HG03432 (cell line): ENCODE measurements around the gene LTBP3.
A peak's percentile ranks its signal among the peaks of the same experiment; 100 is the strongest.

Source experiments
- ATAC-seq: cut with Tn5 transposase; IDR thresholded peaks from one replicate; pipeline ENCODE4 v1.9.1; 2021; ENCODE audit warnings: mild to moderate bottlenecking, moderate library complexity; ENCODE audit not compliant: unreplicated experiment

LTBP3 gene

GRCh38 chr11:65586247-65586630 lies 28.1 kb upstream of the LTBP3 start:
- ATAC-seq = no peak

DNA sequence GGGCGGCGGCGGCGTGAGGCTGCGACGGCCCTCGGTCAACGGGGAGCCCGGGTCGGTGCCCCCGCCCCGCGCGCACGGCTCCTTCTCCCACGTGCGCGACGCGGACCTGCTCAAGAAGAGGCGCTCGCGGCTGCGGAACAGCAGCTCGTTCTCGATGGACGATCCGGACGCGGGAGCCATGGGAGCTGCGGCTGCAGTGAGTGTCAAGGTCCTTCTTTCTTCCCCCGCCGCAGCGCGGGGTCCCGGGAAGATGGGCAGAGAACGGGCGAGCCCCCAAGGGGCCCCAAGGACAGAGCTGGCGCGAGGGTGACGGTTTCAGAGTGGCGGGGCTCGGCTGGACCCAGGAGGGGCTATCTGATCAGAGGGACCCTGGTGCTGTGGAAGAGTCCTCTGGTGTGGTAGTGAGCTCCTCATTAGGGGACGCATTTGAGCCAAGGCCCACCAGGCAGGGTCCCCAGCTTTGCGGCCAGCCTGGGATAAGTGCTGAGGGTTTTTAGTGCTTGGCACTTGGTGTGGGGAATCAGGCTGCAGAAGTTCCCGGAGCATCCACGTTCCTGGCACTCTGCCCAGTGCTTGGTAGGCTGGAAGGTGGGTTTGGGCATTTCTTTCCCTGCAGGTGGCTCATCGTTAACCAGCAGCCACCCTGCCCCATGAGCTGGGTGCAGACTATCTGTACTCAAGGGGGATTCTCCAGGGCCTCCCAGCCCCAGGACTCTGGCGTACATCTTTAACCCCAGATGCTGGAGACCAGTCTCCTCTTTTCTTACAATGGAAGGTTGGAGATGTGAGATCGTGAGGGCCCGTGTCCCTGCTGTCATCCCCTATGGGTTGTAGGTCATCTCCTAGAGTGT lies 27.5 kb upstream of the LTBP3 start:
- ATAC-seq = no peak

DNA sequence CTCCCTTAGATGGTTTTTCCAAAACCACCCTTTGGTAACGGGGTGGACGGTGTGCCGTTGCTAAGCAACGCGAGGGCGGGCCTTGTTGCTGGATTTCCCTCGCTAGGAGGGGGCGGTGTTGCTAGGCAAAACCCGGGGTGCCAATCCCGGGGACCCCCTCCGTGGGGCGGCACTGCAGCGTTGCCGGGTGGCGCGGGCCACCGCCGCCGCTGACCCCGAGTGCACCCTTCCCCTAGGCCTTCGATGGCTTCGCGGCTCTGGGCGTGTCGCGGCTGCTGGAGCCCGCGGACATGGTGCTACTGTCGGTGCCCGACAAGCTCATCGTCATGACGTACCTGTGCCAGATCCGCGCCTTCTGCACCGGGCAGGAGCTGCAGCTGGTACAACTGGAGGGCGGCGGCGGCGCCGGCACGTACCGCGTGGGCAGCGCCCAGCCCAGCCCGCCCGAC lies 26.6 kb upstream of the LTBP3 start:
- no peak for ATAC-seq

GRCh38 chr11:65584106-65584505 lies 25.9 kb upstream of the LTBP3 start:
- ATAC-seq = no peak

DNA sequence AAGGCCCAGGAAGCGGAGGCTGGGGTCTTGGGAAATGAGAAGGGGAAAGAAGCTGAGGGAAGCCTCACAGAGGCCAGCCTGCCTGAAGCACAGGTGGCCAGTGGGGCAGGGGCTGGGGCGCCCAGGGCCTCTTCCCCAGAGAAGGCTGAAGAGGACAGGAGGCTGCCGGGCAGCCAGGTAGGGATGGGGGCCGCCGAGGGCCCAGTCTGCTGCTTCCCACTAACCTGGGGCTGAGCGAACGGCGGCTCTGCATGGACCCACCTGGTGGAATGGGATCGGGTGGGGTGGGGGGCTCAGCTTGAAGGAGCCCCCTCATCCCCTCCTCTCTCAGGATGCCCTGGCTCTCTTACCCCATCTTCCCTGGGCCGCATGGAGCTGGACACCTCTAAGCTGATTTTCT lies 25.4 kb upstream of the LTBP3 start:
- no peak for ATAC-seq

DNA sequence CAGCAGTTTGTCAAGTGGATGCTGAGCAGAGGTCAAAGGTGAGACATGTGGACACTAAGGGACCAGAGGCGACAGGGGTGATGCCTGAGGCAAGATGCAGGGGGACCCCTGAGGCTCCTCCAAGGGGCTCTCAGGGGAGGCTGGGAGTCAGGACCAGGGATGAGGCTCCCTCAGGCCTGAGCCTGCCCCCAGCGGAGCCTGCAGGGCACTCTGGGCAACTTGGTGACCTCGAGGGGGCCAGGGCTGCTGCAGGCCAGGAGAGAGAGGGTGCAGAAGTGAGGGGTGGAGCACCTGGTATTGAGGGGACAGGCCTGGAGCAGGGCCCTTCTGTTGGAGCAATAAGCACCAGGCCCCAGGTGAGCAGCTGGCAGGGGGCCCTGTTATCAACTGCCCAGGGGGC lies 23.8 kb upstream of the LTBP3 start:
- no peak for ATAC-seq

DNA sequence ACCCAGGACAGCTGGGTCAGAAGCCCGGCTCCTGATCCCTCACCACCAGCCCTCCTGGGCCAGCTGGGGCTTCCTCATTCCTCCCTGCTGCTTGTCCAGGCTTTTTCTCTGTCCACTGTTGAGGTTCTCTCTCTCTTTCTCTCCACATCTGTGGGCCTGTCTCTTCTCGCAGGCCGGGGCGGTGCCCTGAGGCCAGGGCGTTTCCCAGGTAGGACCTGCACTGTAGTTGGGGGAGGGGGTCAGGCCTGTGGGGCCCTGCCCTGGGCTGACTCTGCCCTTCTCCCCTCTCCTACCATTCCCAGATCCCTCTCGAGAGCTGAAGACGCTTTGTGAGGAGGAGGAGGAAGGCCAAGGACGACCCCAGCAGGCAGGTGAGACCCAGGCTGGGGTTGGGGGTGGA lies 22.6 kb upstream of the LTBP3 start:
- no peak for ATAC-seq

DNA sequence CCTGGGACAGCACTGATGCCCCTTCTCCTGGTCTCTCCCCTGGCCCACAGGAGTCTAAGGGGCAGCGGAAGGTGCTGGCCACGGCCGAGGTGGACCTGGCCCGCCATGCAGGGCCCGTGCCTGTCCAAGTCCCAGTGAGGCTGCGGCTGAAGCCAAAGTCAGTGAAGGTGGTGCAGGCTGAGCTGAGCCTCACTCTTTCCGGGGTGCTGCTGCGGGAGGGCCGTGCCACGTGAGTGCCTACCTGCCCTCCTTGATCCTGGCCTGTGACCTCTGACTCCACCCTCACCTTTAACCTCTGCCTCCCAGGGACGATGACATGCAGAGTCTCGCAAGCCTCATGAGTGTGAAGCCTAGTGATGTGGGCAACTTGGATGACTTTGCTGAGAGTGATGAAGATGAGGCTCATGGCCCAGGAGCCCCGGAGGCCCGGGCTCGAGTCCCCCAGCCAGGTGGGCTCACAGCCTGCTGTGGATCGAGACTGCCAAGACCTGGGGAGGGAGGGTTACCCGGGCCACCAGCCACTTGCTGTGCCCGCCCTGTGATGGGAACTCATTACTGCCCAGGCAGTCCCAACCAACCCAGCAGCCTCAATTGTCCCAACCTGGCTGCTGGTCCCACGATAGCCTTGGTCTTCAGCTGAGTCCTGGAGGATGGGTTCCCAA lies 22.0 kb upstream of the LTBP3 start:
- no peak for ATAC-seq

- no peak for ATAC-seq
These were observed 21.1 kb upstream of the LTBP3 start for GRCh38 chr11:65579291-65579690.

- no peak for ATAC-seq
These were observed 20.5 kb upstream of the LTBP3 start for GRCh38 chr11:65578667-65579066.

DNA sequence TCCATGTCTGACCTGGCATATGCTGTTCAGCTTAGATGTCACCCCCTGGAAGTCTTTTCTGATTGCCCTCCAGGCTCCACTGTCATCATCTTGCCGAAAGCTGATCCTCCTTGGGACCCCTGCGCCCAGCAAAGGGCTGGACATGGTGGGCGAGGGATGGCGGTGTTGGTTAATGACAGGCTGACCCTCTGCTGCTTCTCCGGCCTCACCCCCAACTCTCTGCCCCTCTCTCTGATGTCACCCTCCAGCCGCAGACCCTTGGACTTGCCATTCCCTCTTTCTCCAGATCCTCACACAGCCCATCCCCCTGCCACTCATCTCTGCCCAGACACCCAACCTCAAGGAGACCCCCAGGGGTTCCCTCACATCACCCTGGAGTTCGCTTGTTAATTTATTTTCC lies 20.0 kb upstream of the LTBP3 start:
- ATAC-seq = no peak

GRCh38 chr11:65577756-65578109 lies 19.6 kb upstream of the LTBP3 start:
- ATAC-seq = no peak

GRCh38 chr11:65576867-65577755 lies 19.0 kb upstream of the LTBP3 start:
- ATAC-seq = no peak

DNA sequence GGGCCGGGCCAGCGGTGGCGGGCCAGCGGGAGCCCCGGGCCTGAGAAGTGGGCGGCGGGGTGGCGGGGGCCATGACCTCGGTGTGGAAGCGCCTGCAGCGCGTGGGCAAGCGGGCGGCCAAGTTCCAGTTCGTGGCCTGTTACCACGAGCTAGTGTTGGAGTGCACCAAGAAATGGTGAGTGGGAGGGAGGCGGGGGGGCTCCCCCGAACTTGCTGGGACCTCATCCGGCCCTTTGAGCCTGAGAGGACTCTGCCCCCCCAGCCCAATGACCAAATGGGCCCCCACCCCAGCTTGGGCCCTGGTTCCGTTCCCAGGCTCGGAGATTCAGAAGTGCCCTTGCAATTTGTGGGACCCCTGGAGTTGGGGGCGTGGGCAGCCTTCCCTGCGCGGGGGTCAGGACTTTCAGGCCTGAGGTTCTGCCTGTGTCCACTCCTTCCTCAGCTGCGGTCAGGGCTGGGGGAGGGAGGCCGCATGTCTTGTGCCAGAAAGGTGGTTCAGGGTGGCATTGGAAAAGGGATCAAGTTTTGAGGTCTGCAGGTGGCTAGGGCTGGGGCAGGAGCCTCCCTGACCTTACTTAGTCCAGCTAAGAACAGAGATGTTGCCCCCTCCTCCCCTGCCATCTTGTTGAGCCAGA lies 18.2 kb upstream of the LTBP3 start:
- no peak for ATAC-seq

GRCh38 chr11:65575568-65576231 lies 17.5 kb upstream of the LTBP3 start, which contains the start of gene EHBP1L1:
Gene EHBP1L1 (plus strand): TSS chr11:65576053. CDS start chr11:65576303, 250 bp downstream.
- ATAC-seq = peak; percentile 21

DNA sequence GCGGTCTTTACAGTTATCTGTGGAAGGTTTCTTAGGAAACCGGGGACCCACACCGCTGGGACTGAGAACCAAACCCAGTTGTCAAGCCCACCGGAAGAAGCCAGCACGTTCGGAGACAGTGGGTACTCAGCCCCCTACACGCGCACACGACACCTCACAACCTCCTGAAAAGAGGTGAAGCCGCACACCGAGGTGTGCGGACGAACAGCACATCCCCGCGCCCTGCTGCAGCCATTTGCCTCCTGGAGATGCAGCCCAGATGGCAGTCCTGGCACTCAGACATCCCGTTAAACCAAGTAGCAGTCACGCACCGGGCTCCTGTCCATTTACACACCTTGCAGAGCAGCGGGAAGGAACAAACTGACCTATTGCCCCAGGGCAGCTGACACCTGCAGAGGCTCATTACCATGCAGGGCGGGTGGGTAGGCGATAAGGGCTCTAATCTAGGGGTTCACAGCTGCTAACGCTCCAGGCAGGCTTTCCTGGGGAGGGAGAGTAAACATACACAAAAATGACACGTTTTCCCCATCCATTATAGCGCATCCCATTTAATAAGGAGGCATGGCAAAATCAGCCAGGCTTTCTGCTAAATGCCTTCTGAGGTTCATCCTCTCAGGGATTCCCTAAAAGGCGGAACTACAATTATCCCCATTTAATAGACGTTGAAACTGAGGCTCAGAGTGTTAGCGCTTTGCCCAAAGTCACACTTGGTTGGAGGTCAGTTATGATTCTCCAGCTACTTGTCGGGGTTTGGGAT lies 16.8 kb upstream of the LTBP3 start:
- ATAC-seq = no peak

- ATAC-seq = peak; percentile 26
These were observed 16.1 kb upstream of the LTBP3 start for GRCh38 chr11:65574109-65574810.

DNA sequence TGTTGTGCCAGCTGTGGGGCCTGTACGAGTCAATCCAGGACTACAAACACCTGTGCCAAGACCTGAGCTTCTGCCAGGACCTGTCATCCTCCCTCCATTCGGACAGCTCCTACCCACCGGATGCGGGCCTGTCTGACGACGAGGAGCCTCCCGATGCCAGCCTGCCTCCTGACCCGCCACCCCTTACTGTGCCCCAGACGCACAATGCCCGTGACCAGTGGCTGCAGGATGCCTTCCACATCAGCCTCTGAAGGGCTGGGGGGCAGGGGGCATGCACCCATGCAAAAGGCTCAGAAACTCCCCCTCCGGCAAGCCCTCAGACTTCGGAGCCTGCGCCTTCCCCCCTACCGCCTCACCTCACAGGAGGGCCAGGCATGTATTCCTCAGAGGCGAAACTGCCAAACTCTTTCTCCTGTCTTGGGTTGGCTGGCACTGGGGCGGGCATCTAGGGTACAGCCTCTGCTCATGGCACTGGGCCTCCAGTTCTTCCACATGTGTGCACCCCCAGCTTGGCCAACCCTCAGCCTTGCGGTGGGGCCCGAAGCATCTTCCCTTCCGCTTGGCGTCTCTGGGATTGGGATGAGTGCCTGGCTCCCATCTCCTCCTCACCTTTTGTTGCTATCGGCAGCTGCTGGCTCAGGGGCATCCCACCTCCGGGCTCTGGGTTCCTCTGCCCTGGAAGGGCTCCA lies 15.4 kb upstream of the LTBP3 start:
- ATAC-seq = no peak
